Measurements from ENCODE around the gene OPA1.

DNA sequence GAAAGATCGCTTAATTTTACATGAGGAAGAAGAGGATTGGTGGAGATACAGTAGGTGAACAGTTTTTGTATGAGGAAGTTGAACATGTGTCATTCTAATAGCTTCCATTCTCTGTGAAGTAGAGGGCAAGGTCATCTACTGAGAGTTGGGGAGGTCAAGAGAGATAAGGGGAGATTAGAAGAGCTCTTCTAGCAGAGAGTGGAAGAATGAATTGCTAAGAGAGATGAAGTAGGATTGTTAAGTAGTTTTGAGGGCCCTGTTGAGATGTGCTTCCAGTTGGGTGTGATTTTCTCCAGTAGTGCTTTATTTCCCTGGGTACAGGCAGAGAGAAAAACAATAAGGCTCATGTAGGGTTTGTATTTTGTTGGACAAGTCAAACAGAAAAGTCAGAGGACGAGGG lies 5.2 kb downstream of the OPA1 start:
- TF ChIP-seq POLR2AphosphoS5 (IDR thresholded peaks at IDR 0.05) (no peak), POLR2A (IDR thresholded peaks at IDR 0.05) (no peak)
- TF ChIP-seq, protein P1, sequence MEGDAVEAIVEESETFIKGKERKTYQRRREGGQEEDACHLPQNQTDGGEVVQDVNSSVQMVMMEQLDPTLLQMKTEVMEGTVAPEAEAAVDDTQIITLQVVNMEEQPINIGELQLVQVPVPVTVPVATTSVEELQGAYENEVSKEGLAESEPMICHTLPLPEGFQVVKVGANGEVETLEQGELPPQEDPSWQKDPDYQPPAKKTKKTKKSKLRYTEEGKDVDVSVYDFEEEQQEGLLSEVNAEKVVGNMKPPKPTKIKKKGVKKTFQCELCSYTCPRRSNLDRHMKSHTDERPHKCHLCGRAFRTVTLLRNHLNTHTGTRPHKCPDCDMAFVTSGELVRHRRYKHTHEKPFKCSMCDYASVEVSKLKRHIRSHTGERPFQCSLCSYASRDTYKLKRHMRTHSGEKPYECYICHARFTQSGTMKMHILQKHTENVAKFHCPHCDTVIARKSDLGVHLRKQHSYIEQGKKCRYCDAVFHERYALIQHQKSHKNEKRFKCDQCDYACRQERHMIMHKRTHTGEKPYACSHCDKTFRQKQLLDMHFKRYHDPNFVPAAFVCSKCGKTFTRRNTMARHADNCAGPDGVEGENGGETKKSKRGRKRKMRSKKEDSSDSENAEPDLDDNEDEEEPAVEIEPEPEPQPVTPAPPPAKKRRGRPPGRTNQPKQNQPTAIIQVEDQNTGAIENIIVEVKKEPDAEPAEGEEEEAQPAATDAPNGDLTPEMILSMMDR (IDR thresholded peaks at IDR 0.05): no peak

Data from breast epithelium (tissue), 3 donors.